Mucosa of rectum (tissue), 2 donors: ENCODE results near the gene NTN5.

Experiments
- H3K27ac ChIP-seq, 2 donors: one replicate each; pipeline ENCODE4 v1.7.0; 2013; ENCODE audit warnings: inconsistent platforms in 2 of 2, low read depth in 2 of 2, low read length in 2 of 2
- H3K27me3 ChIP-seq, 2 donors: one replicate each; pipeline ENCODE4 v1.7.0; 2013; ENCODE audit warnings: low read length in 2 of 2; ENCODE audit not compliant: control insufficient read depth in 2 of 2, insufficient read depth in 2 of 2
- H3K36me3 ChIP-seq, 2 donors: one replicate each; pipeline ENCODE4 v1.7.0; 2013; ENCODE audit warnings: low read length in 2 of 2; ENCODE audit not compliant: control insufficient read depth in 2 of 2, insufficient read depth in 2 of 2
- H3K4me1 ChIP-seq, 2 donors: one replicate each; pipeline ENCODE4 v1.7.0; 2013; ENCODE audit warnings: low read length in 2 of 2, mild to moderate bottlenecking in 1 of 2; ENCODE audit not compliant: control insufficient read depth in 2 of 2, insufficient read depth in 2 of 2
- H3K4me3 ChIP-seq, 2 donors: one replicate each; pipeline ENCODE4 v1.7.0; 2013; ENCODE audit warnings: low read length in 2 of 2
- H3K9ac ChIP-seq, 2 donors: one replicate each; pipeline ENCODE4 v1.7.0; 2013; ENCODE audit warnings: low read length in 2 of 2, low read depth in 1 of 2, mild to moderate bottlenecking in 1 of 2
- H3K9me3 ChIP-seq, 2 donors: one replicate each; pipeline ENCODE4 v1.7.0; 2013; ENCODE audit warnings: low read length in 2 of 2; ENCODE audit not compliant: control insufficient read depth in 2 of 2
- donor health status: healthy.
- donor health status: Normal muscosa, but diverticular disease.

The NTN5 gene

GRCh38 chr19:48715681-48716171 is 42.9 kb upstream of the NTN5 start:
- peak overlapping the region in 1 of 2 donors; percentile 74 for H3K4me3 ChIP-seq
- H3K4me1 ChIP-seq: peaks cover 24 to 36% of the 10 kb centered on the region in 2 donors
- H3K27ac ChIP-seq: peak overlapping the region; percentile 27 to 89
- peaks cover 0 to 2% of the 10 kb centered on the region in 2 donors for H3K9me3 ChIP-seq
- peak overlapping the region in 1 of 2 donors; percentile 39 for H3K9ac ChIP-seq
- H3K27me3 ChIP-seq: no peaks in the 10 kb centered on the region
- no peaks in the 10 kb centered on the region for H3K36me3 ChIP-seq

- H3K9ac ChIP-seq: peak overlapping the region; percentile 88 to 93
- H3K36me3 ChIP-seq: no peaks in the 10 kb centered on the region
- H3K4me1 ChIP-seq: peaks cover 24 to 36% of the 10 kb centered on the region in 2 donors
- H3K27ac ChIP-seq: peak overlapping the region; percentile 81 to 89
- H3K9me3 ChIP-seq: peaks cover 0 to 2% of the 10 kb centered on the region in 2 donors
- H3K4me3 ChIP-seq: peak overlapping the region; percentile 74 to 75
- no peaks in the 10 kb centered on the region for H3K27me3 ChIP-seq
These were observed 42.2 kb upstream of the NTN5 start for GRCh38 chr19:48714759-48715675.

- H3K9me3 ChIP-seq: peaks cover 0 to 2% of the 10 kb centered on the region in 2 donors
- H3K9ac ChIP-seq: peak overlapping the region; percentile 88 to 93
- no peaks in the 10 kb centered on the region for H3K36me3 ChIP-seq
- H3K27ac ChIP-seq: peak overlapping the region; percentile 81 to 89
- peaks cover 24 to 36% of the 10 kb centered on the region in 2 donors for H3K4me1 ChIP-seq
- no peaks in the 10 kb centered on the region for H3K27me3 ChIP-seq
- H3K4me3 ChIP-seq: peak overlapping the region; percentile 82 to 91
These were observed 41.3 kb upstream of the NTN5 start for GRCh38 chr19:48713864-48714755.

GRCh38 chr19:48713041-48713863 is 40.4 kb upstream of the NTN5 start:
- Histone ChIP-seq H3K27me3 (no peaks in the 10 kb centered on the region), H3K36me3 (no peaks in the 10 kb centered on the region), H3K4me3 (peak overlapping the region; percentile 82 to 91), H3K9me3 (peaks cover 0 to 2% of the 10 kb centered on the region in 2 donors), H3K4me1 (peaks cover 24 to 36% of the 10 kb centered on the region in 2 donors), H3K27ac (peak overlapping the region; percentile 53 to 89), H3K9ac (peak overlapping the region; percentile 58 to 77)

- no peaks in the 10 kb centered on the region for H3K36me3 ChIP-seq
- no peak overlapping the region for H3K27ac ChIP-seq
- peaks cover 0 to 2% of the 10 kb centered on the region in 2 donors for H3K9me3 ChIP-seq
- H3K4me1 ChIP-seq: peaks cover 22 to 28% of the 10 kb centered on the region in 2 donors
- H3K9ac ChIP-seq: no peak overlapping the region
- H3K27me3 ChIP-seq: no peaks in the 10 kb centered on the region
- no peak overlapping the region for H3K4me3 ChIP-seq
These were observed 38.4 kb upstream of the NTN5 start for GRCh38 chr19:48711106-48711662.

- Histone ChIP-seq H3K9me3 (peaks cover 0 to 2% of the 10 kb centered on the region in 2 donors), H3K27me3 (no peaks in the 10 kb centered on the region), H3K4me1 (peaks cover 7 to 8% of the 10 kb centered on the region in 2 donors), H3K27ac (no peak overlapping the region), H3K36me3 (peaks cover 7 to 9% of the 10 kb centered on the region in 2 donors), H3K4me3 (no peak overlapping the region), H3K9ac (no peak overlapping the region)
These were observed 35.7 kb upstream of the NTN5 start for GRCh38 chr19:48708471-48708870.

GRCh38 chr19:48705431-48705830 is 32.6 kb upstream of the NTN5 start:
- Histone ChIP-seq H3K4me3 (no peak overlapping the region), H3K27ac (no peak overlapping the region), H3K36me3 (peaks cover 19% of the 10 kb centered on the region in 2 donors), H3K4me1 (no peaks in the 10 kb centered on the region), H3K27me3 (no peaks in the 10 kb centered on the region), H3K9me3 (no peaks in the 10 kb centered on the region), H3K9ac (no peak overlapping the region)

- Histone ChIP-seq H3K4me3 (no peak overlapping the region), H3K27me3 (no peaks in the 10 kb centered on the region), H3K27ac (no peak overlapping the region), H3K4me1 (no peaks in the 10 kb centered on the region), H3K36me3 (peaks cover 19% of the 10 kb centered on the region in 2 donors), H3K9me3 (no peaks in the 10 kb centered on the region), H3K9ac (no peak overlapping the region)
These were observed 30.5 kb upstream of the NTN5 start for GRCh38 chr19:48703316-48703715.

- Histone ChIP-seq H3K9me3 (no peaks in the 10 kb centered on the region), H3K36me3 (peaks cover 19% of the 10 kb centered on the region in 2 donors), H3K4me1 (peaks cover 2 to 3% of the 10 kb centered on the region in 2 donors), H3K9ac (no peak overlapping the region), H3K27ac (no peak overlapping the region), H3K4me3 (no peak overlapping the region), H3K27me3 (no peaks in the 10 kb centered on the region)
These were observed 29.9 kb upstream of the NTN5 start for GRCh38 chr19:48702701-48703100.
